Measurements from ENCODE around the gene POU2F3. TPM values are rescaled to one million over a fixed set of nuclear protein-coding genes. Genes with fewer than 3 reads are reported as not detected.

POU2F3 gene
- total and polyA plus RNA-seq, 2 of the 13 experiments (the other 11 are each of a cell fraction or from before 2014, with no cell fraction given), result not detected

- TF ChIP-seq ZNF407 (CRISPR knock-in tag; IDR thresholded peaks at IDR 0.05; ENCODE audit: not compliant biosample characterization) (no peak), TBL1XR1 (IDR thresholded peaks at IDR 0.05; ENCODE audit: borderline replicate concordance, low read length, partially characterized antibody) (peak; percentile 67), ZNF891 (CRISPR knock-in tag; IDR thresholded peaks at IDR 0.05) (no peak), JDP2 (CRISPR knock-in tag; IDR thresholded peaks at IDR 0.05; ENCODE audit: borderline replicate concordance) (no peak), ERF (CRISPR knock-in tag; IDR thresholded peaks at IDR 0.05) (no peak; the same call in 1 of the 2 replicates), FOXA1 (IDR thresholded peaks at IDR 0.05) (no peak), FOXA1 (CRISPR knock-in tag; IDR thresholded peaks at IDR 0.05) (0 out of 2 replicates have a peak, but pooled peaks have one; percentile 39), ZNF160 (CRISPR knock-in tag; IDR thresholded peaks at IDR 0.05) (no peak), POLR2A (IDR thresholded peaks at IDR 0.05; ENCODE audit: insufficient read depth in 1 of 2, low read depth in 2 of 2, low read length in 2 of 2) (0 out of 4 replicates have a peak, but pooled peaks of 1 of the 2 experiments have one; percentile 14), ZSCAN20 (CRISPR knock-in tag; IDR thresholded peaks at IDR 0.05; ENCODE audit: borderline replicate concordance) (no peak), AHDC1 (CRISPR knock-in tag; IDR thresholded peaks at IDR 0.05; ENCODE audit: borderline replicate concordance) (no peak), ZNF205 (CRISPR knock-in tag; IDR thresholded peaks at IDR 0.05) (no peak), HDAC2 (CRISPR knock-in tag; IDR thresholded peaks at IDR 0.05) (peak; percentile 58), ZNF614 (CRISPR knock-in tag; IDR thresholded peaks at IDR 0.05; ENCODE audit: borderline replicate concordance) (no peak; the same call in 1 of the 2 replicates), ZNF839 (CRISPR knock-in tag; IDR thresholded peaks at IDR 0.05; ENCODE audit: borderline replicate concordance) (no peak), ZNF605 (CRISPR knock-in tag; IDR thresholded peaks at IDR 0.05) (peak; percentile 69), PPARG (CRISPR knock-in tag; conservative IDR thresholded peaks at IDR 0.05) (0 out of 2 replicates have a peak, but pooled peaks have one; percentile 16)
These were observed 41.0 kb upstream of the POU2F3 start (continued) for GRCh38 chr11:120198787-120199469.
